ENCODE results near the gene ARHGDIG. TPM values are rescaled to one million over a fixed set of nuclear protein-coding genes. Genes with fewer than 3 reads are reported as not detected.

The ARHGDIG gene
- total RNA-seq, 1 donor from 2014 or later = 13.8 TPM

DNA sequence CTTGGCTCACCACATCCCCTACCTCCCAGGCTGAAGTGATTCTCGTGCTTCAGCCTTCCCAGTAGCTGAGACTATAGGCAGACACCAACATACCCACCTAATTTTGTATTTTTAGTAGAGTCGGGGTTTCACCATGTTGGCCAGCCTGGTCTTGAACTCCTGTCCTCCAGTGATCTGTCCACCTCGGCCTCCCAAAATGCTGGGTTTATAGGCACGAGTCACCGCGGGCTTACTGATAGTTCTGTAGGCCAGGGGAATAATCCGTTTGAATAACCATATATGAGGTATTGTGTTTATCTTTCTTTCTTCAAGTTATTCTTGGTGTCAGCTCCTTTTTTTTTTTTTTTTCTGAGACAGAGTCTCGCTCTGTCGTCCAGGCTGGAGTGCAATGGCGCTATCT lies 38.1 kb upstream of the ARHGDIG start:
- H3K27me3 Mint-ChIP-seq (ENCODE audit: unreplicated experiment) = peaks cover 1% of the 10 kb centered on the region
- H3K9me3 Mint-ChIP-seq (ENCODE audit: unreplicated experiment) = peaks cover 3% of the 10 kb centered on the region
- H3K27ac Mint-ChIP-seq (ENCODE audit: unreplicated experiment) = no peak overlapping the region
- TF ChIP-seq, protein P1, sequence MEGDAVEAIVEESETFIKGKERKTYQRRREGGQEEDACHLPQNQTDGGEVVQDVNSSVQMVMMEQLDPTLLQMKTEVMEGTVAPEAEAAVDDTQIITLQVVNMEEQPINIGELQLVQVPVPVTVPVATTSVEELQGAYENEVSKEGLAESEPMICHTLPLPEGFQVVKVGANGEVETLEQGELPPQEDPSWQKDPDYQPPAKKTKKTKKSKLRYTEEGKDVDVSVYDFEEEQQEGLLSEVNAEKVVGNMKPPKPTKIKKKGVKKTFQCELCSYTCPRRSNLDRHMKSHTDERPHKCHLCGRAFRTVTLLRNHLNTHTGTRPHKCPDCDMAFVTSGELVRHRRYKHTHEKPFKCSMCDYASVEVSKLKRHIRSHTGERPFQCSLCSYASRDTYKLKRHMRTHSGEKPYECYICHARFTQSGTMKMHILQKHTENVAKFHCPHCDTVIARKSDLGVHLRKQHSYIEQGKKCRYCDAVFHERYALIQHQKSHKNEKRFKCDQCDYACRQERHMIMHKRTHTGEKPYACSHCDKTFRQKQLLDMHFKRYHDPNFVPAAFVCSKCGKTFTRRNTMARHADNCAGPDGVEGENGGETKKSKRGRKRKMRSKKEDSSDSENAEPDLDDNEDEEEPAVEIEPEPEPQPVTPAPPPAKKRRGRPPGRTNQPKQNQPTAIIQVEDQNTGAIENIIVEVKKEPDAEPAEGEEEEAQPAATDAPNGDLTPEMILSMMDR (IDR thresholded peaks at IDR 0.05; ENCODE audit: partially characterized antibody, unreplicated experiment) = no peak
- peaks cover 7% of the 10 kb centered on the region for H3K4me1 Mint-ChIP-seq (ENCODE audit: low read depth, unreplicated experiment)
- H3K4me3 Mint-ChIP-seq (ENCODE audit: unreplicated experiment) = no peak overlapping the region
- no peaks in the 10 kb centered on the region for H3K36me3 Mint-ChIP-seq (ENCODE audit: unreplicated experiment)
- DNase-seq = no peak

DNA sequence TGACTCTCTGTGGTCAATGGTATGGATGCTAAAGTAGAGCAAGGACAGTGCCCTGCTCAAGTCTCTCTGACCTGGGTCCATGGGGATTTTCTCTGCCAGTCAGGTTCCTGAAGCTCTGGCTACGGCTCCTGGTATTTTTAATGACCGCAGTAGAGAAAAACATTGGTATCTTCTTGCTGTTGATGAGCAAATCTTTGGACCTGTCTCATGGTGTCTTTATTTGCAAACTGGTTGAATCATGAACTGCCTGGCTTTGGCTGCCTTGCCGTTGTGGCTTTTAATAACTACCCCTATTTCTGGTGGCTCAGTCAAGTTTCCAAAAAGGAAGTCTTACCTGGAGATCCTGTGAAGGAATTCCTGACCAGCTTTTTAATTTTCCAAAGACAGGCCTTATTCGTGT lies 37.0 kb upstream of the ARHGDIG start:
- H3K27ac Mint-ChIP-seq (ENCODE audit: unreplicated experiment) = no peak overlapping the region
- peaks cover 4% of the 10 kb centered on the region for H3K27me3 Mint-ChIP-seq (ENCODE audit: unreplicated experiment)
- H3K36me3 Mint-ChIP-seq (ENCODE audit: unreplicated experiment) = no peaks in the 10 kb centered on the region
- peak overlapping the region; percentile 14 for H3K4me3 Mint-ChIP-seq (ENCODE audit: unreplicated experiment)
- H3K9me3 Mint-ChIP-seq (ENCODE audit: unreplicated experiment) = peaks cover 3% of the 10 kb centered on the region
- peaks cover 7% of the 10 kb centered on the region for H3K4me1 Mint-ChIP-seq (ENCODE audit: low read depth, unreplicated experiment)
- TF ChIP-seq, protein P1 (IDR thresholded peaks at IDR 0.05; ENCODE audit: partially characterized antibody, unreplicated experiment) = no peak
- no peak for DNase-seq

DNA sequence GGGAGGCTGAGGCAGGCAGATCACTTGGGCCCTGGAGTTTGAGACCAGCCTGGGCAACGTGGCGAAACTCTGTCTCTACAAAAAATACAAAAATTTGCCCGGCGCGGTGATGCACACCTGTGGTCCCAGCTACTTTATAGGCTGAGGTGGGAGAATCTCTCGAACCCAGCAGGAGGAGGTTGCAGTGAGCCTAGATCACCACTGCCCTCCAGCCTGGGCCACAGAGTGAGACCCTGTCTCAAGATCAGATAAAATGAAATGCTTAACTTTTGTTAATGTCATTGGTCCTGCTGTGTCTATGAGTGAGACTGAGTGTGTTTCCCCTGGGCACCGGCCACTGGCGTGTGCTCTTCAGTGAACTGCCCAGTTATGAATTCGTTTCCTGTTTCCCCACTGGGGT lies 35.3 kb upstream of the ARHGDIG start:
- no peak overlapping the region for H3K27ac Mint-ChIP-seq (ENCODE audit: unreplicated experiment)
- peaks cover 2% of the 10 kb centered on the region for H3K4me1 Mint-ChIP-seq (ENCODE audit: low read depth, unreplicated experiment)
- H3K4me3 Mint-ChIP-seq (ENCODE audit: unreplicated experiment) = peak overlapping the region; percentile 38
- H3K9me3 Mint-ChIP-seq (ENCODE audit: unreplicated experiment) = no peaks in the 10 kb centered on the region
- TF ChIP-seq, protein P1 (IDR thresholded peaks at IDR 0.05; ENCODE audit: partially characterized antibody, unreplicated experiment) = no peak
- no peak for DNase-seq
- H3K27me3 Mint-ChIP-seq (ENCODE audit: unreplicated experiment) = peaks cover 3% of the 10 kb centered on the region
- no peaks in the 10 kb centered on the region for H3K36me3 Mint-ChIP-seq (ENCODE audit: unreplicated experiment)

DNA sequence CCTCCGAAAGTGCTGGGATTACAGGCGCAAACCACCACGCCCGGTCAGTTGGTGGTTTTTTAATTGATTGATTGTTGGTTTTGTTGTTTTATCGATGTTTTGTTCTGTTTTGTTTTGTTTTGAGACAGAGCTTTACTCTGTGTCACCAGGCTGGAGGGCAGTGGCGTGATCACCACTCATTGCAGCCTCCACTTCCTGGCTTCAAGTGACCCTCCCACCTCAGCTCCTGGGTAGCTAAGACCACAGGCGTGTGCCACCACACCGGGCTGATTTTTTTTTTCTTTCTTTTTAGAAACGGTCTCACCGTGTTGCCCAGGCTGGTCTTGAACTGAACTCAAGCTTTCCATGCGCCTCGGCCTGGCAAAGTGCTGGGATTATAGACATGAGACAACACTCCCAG lies 33.4 kb upstream of the ARHGDIG start:
- H3K36me3 Mint-ChIP-seq (ENCODE audit: unreplicated experiment) = no peaks in the 10 kb centered on the region
- H3K27ac Mint-ChIP-seq (ENCODE audit: unreplicated experiment) = no peak overlapping the region
- peaks cover 3% of the 10 kb centered on the region for H3K27me3 Mint-ChIP-seq (ENCODE audit: unreplicated experiment)
- peaks cover 5% of the 10 kb centered on the region for H3K4me1 Mint-ChIP-seq (ENCODE audit: low read depth, unreplicated experiment)
- H3K4me3 Mint-ChIP-seq (ENCODE audit: unreplicated experiment) = no peak overlapping the region
- TF ChIP-seq, protein P1 (IDR thresholded peaks at IDR 0.05; ENCODE audit: partially characterized antibody, unreplicated experiment) = no peak
- no peak for DNase-seq
- peaks cover 3% of the 10 kb centered on the region for H3K9me3 Mint-ChIP-seq (ENCODE audit: unreplicated experiment)

DNA sequence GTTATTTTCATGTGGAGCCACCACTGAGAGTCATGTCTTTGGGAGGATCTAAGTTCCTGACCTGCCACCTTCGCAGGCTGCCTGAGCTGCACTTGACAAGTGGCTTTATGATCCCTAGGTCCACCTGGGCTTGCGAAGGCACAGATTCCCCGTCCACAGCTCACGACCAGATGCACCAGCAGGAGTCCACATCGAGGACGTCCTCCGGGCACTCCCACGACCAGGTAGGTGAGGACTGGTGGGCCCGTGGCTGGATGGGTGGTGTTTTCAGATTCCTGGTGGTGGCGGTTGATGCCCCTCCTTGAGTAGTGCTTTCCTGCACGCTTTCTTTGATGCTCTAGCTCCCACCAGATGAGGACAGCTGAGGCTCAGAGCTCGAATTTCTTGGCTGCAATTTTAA lies 31.0 kb upstream of the ARHGDIG start:
- Mint-ChIP-seq H3K4me1 (ENCODE audit: low read depth, unreplicated experiment) (peaks cover 7% of the 10 kb centered on the region), H3K9me3 (ENCODE audit: unreplicated experiment) (peaks cover 3% of the 10 kb centered on the region), H3K4me3 (ENCODE audit: unreplicated experiment) (no peak overlapping the region), H3K27ac (ENCODE audit: unreplicated experiment) (no peak overlapping the region), H3K27me3 (ENCODE audit: unreplicated experiment) (peaks cover 3% of the 10 kb centered on the region), H3K36me3 (ENCODE audit: unreplicated experiment) (peaks cover 5% of the 10 kb centered on the region)
- TF ChIP-seq, protein P1 (IDR thresholded peaks at IDR 0.05; ENCODE audit: partially characterized antibody, unreplicated experiment) = no peak
- DNase-seq = no peak
